Measurements from ENCODE around the gene FILIP1L. TPM values are rescaled to one million over a fixed set of nuclear protein-coding genes. Genes with fewer than 3 reads are reported as not detected.

FILIP1L gene
- total RNA-seq, 1 experiment from 2014 or later: 0.17 TPM

GRCh38 chr3:99954914-99955644 lies 159.2 kb downstream of the FILIP1L start:
- CTCF ChIA-PET: no interaction called here

More at GRCh38 chr3:99954914-99955644, 159.2 kb downstream of the FILIP1L start:
- ChIA-PET POLR2A (no interaction called here), RAD21 (ENCODE audit: low non-redundant PET in 1 of 2, low total read pairs in 2 of 2, uncharacterized antibody in 2 of 2, unreplicated experiment in 2 of 2) (no interaction called here)
- no peaks in the 10 kb centered on the region for H3K27me3 ChIP-seq (ENCODE audit: insufficient read depth, low read length)
- no peak for TF ChIP-seq ZFX (IDR thresholded peaks at IDR 0.05)
- TF ChIP-seq CTCF (IDR thresholded peaks at IDR 0.05 in 2 of 3, conservative IDR thresholded peaks at IDR 0.05 in 1 of 3; ENCODE audit: borderline replicate concordance in 1 of 3, insufficient read depth in 1 of 3, low read depth in 2 of 3, low read length in 2 of 3): no peak
- TF ChIP-seq CEBPB (IDR thresholded peaks at IDR 0.05; ENCODE audit: low read depth): no peak
- no peak for TF ChIP-seq ELF1 (IDR thresholded peaks at IDR 0.05; ENCODE audit: borderline replicate concordance, low read depth)
- TF ChIP-seq CBX3 (IDR thresholded peaks at IDR 0.05; ENCODE audit: low read depth): no peak
- no peak for TF ChIP-seq SRF (IDR thresholded peaks at IDR 0.05; ENCODE audit: low read depth)
- TF ChIP-seq EZH2phosphoT487 (IDR thresholded peaks at IDR 0.05; ENCODE audit: borderline replicate concordance): no peak
- TF ChIP-seq EZH2 (IDR thresholded peaks at IDR 0.05): no peak
- TF ChIP-seq REST (IDR thresholded peaks at IDR 0.05; ENCODE audit: low read depth): no peak
- H2AFZ ChIP-seq (ENCODE audit: low read depth, low read length, poor library complexity, severe bottlenecking): no peak overlapping the region
- H3K9ac ChIP-seq (ENCODE audit: low read length): no peak overlapping the region
- H3K4me1 ChIP-seq (ENCODE audit: control insufficient read depth in 1 of 2, insufficient read depth in 2 of 2, low read length in 2 of 2): no peaks in the 10 kb centered on the region
- no peaks in the 10 kb centered on the region for H3K9me2 ChIP-seq (ENCODE audit: insufficient read depth)
- intact Hi-C loops (cut with micrococcal nuclease): no loop called here
- DNase-seq (ENCODE audit: low read depth, low spot score) (no peak), ATAC-seq (no peak)
- H3K9me3 ChIP-seq (ENCODE audit: control insufficient read depth in 1 of 2, insufficient read depth in 1 of 2, low read depth in 1 of 2, low read length in 2 of 2): no peaks in the 10 kb centered on the region
- BruUV-seq (replicated peaks): no TSS peak
- no peak overlapping the region for H3K4me2 ChIP-seq (ENCODE audit: low read length)
- H3K27ac ChIP-seq (ENCODE audit: low read depth, low read length): no peak overlapping the region
- no peak overlapping the region for H3K4me3 ChIP-seq (replicated peaks in 1 of 2; ENCODE audit: low read depth in 1 of 2, low read length in 2 of 2)
- H3K36me3 ChIP-seq (ENCODE audit: control insufficient read depth in 1 of 2, insufficient read depth in 2 of 2, low read length in 2 of 2): no peaks in the 10 kb centered on the region
- H4K20me1 ChIP-seq (ENCODE audit: insufficient read depth): no peaks in the 10 kb centered on the region
- H3K79me2 ChIP-seq (ENCODE audit: insufficient read depth, low read length): no peaks in the 10 kb centered on the region

All from HCT116 (cell line).